Endothelial cell of umbilical vein (primary cell): Measurements from ENCODE around the gene KCNQ1OT1. TPM values are rescaled to one million over a fixed set of nuclear protein-coding genes. Genes with fewer than 3 reads are reported as not detected.

Source experiments
- BruUV-seq: library from RNA; stranded (reverse); fragments of 400-500 nt; replicated peaks from 2 replicates; lab custom pipeline; 2021; lab: Mats Ljungman, UMichigan
- CTCF ChIA-PET: fragments of 300-600, 350-600 bp; sonication (Branson Sonifier 250); formaldehyde crosslinking; loops from one replicate; lab custom pipeline; 2021; ENCODE audit warnings: antibody characterized with exemption, inconsistent platforms; lab: Charles Lee
- POLR2A ChIA-PET: fragments of 300-600, 350-600 bp; sonication (Branson Sonifier 250); formaldehyde crosslinking; loops from one replicate; lab custom pipeline; 2021; ENCODE audit warnings: antibody characterized with exemption, inconsistent platforms; lab: Charles Lee
- DNase-seq: peaks from one replicate; pipeline ENCODE4 v3.0.0-alpha.2; 2011; ENCODE audit warnings: low read depth, low spot score
- FAIRE-seq: peaks from 2 replicates; lab custom pipeline; 2011; peaks lifted over from hg19 to GRCh38; lab: Jason Lieb, UNC
- H2AFZ ChIP-seq: 2 replicates; pipeline ENCODE4 v1.6.0; 2012; ENCODE audit warnings: low read depth, low read length, control low read depth, inconsistent platforms
- H3K27ac ChIP-seq: 2 replicates; pipeline ENCODE4 v1.5.1; 2011; ENCODE audit warnings: low read depth, mild to moderate bottlenecking, control low read depth, low read length, moderate library complexity; ENCODE audit not compliant: insufficient read depth
- H3K27me3 ChIP-seq, 2 experiments: 2 replicates each; pipeline versions ENCODE4 v1.6.0 to v1.6.1; 2011; ENCODE audit warnings: low read length in 2 of 2, mixed read lengths in 1 of 2; ENCODE audit not compliant: control insufficient read depth in 2 of 2, insufficient read depth in 2 of 2
- H3K36me3 ChIP-seq, 2 experiments: 2 replicates in 1 of 2; 3 replicates in 1 of 2; pipeline ENCODE4 v1.5.1; 2011; ENCODE audit warnings: low read length in 2 of 2, mild to moderate bottlenecking in 1 of 2, moderate library complexity in 1 of 2; ENCODE audit not compliant: control insufficient read depth in 2 of 2, insufficient read depth in 2 of 2; ENCODE audit errors: extremely low read depth in 1 of 2
- H3K4me1 ChIP-seq: 3 replicates; pipeline ENCODE4 v1.5.1; 2011; ENCODE audit warnings: mild to moderate bottlenecking, low read length; ENCODE audit not compliant: control insufficient read depth, insufficient read depth; ENCODE audit errors: extremely low read depth
- H3K4me2 ChIP-seq: 2 replicates; pipeline ENCODE4 v1.6.1; 2011; ENCODE audit warnings: low read length, control low read depth, mixed read lengths; ENCODE audit not compliant: insufficient read depth
- H3K4me3 ChIP-seq, 3 experiments: fragments of 200-600 bp in 1 of 3; sonication (generic), shearing (Covaris generic) in 1 of 3; replicated peaks in 1 of 3; 2 replicates each; pipeline ENCODE4 v1.5.1; 2011 to 2016; ENCODE audit warnings: control low read depth in 3 of 3, low read length in 3 of 3, mild to moderate bottlenecking in 2 of 3, inconsistent platforms in 1 of 3, low read depth in 1 of 3, moderate library complexity in 1 of 3; ENCODE audit not compliant: insufficient read depth in 1 of 3
- H3K79me2 ChIP-seq: 2 replicates; pipeline ENCODE4 v1.6.0; 2012; ENCODE audit warnings: low read length, inconsistent platforms; ENCODE audit not compliant: control insufficient read depth, insufficient read depth
- H3K9ac ChIP-seq: replicated peaks from 2 replicates; pipeline ENCODE3; 2011; ENCODE audit warnings: low read length, control low read depth; ENCODE audit not compliant: insufficient read depth; ENCODE audit errors: extremely low read depth
- H3K9me1 ChIP-seq: replicated peaks from 3 replicates; pipeline ENCODE4 v1.6.0; 2011; ENCODE audit warnings: mild to moderate bottlenecking, low read length; ENCODE audit not compliant: control insufficient read depth, insufficient read depth; ENCODE audit errors: extremely low read depth
- H3K9me3 ChIP-seq: replicated peaks from 2 replicates; pipeline ENCODE4 v1.5.1; 2012; ENCODE audit warnings: low read length, inconsistent platforms; ENCODE audit not compliant: control insufficient read depth, insufficient read depth
- H4K20me1 ChIP-seq: replicated peaks from 2 replicates; pipeline ENCODE3; 2011; ENCODE audit warnings: mild to moderate bottlenecking, low read length; ENCODE audit not compliant: control insufficient read depth, insufficient read depth; ENCODE audit errors: extremely low read depth
- CTCF ChIP-seq, 2 donors: IDR thresholded peaks; 1 replicate in 1 of 2; 2 replicates in 1 of 2; pipeline ENCODE4 v1.5.1; 2011; ENCODE audit warnings: low read length in 2 of 2, mild to moderate bottlenecking in 2 of 2, moderate library complexity in 2 of 2, control low read depth in 1 of 2, inconsistent platforms in 1 of 2, low read depth in 1 of 2; ENCODE audit not compliant: insufficient read depth in 1 of 2; ENCODE audit errors: extremely low read depth in 1 of 2
- EZH2 ChIP-seq: IDR thresholded peaks from 2 replicates; pipeline ENCODE4 v1.6.1; 2012; ENCODE audit warnings: borderline replicate concordance, low read depth, mild to moderate bottlenecking, moderate library complexity, low read length, inconsistent platforms; ENCODE audit not compliant: severe bottlenecking
- FOS ChIP-seq: IDR thresholded peaks from 2 replicates; pipeline ENCODE4 v1.6.1; 2011; ENCODE audit warnings: mild to moderate bottlenecking, low read length, moderate library complexity, borderline replicate concordance; ENCODE audit not compliant: insufficient read depth
- GATA2 ChIP-seq: IDR thresholded peaks from 2 replicates; pipeline ENCODE4 v1.7.0; 2011; ENCODE audit warnings: low read depth, mild to moderate bottlenecking, moderate library complexity, mixed read lengths, low read length; ENCODE audit not compliant: insufficient read length, insufficient read depth
- JUN ChIP-seq: IDR thresholded peaks from 2 replicates; pipeline ENCODE4 v1.6.1; 2011; ENCODE audit warnings: borderline replicate concordance, low read depth; ENCODE audit not compliant: insufficient read length, insufficient read depth
- MAX ChIP-seq: IDR thresholded peaks from 2 replicates; pipeline ENCODE4 v1.6.1; 2011; ENCODE audit not compliant: insufficient read depth, insufficient read length
- MYC ChIP-seq: IDR thresholded peaks from one replicate; pipeline ENCODE4 v1.6.1; 2011; ENCODE audit warnings: mild to moderate bottlenecking, low read depth, low read length
- POLR2A ChIP-seq: IDR thresholded peaks from 2 replicates; pipeline ENCODE4 v1.6.1; 2012; ENCODE audit warnings: low read depth, mild to moderate bottlenecking, control low read depth, low read length
- POLR2AphosphoS5 ChIP-seq: IDR thresholded peaks from 2 replicates; pipeline ENCODE4 v1.6.1; 2012; ENCODE audit warnings: low read depth, mild to moderate bottlenecking, control low read depth, low read length, moderate library complexity; ENCODE audit not compliant: insufficient read depth
- dilution Hi-C: fragments of 300-500 bp; cut with MboI; formaldehyde crosslinking; loops from one replicate; pipeline ENCODE4 v1.15.0; 2019; ENCODE audit warnings: low sequenced_read_pairs; ENCODE audit not compliant: extremely low pct_ligation_motif_present
- intact Hi-C: fragments of 100-400 bp; cut with micrococcal nuclease; formaldehyde crosslinking; loops from one replicate; pipeline ENCODE4 v1.10.0; 2022
- polyA plus RNA-seq, 4 experiments: library from polyadenylated mRNA; depleted of rRNA in 3 of 4; stranded (reverse) in 3 of 4; unstranded in 1 of 4; fragments of >200 nt; gene quantifications; 2 replicates each; pipeline versions ENCODE4 v1.2.1 to v1.2.3, GENCODE V29; 2011 to 2012; ENCODE audit warnings: missing spikeins in 1 of 4
- total RNA-seq: library from RNA; stranded (reverse); gene quantifications from 2 replicates; pipeline ENCODE4 v1.2.3, GENCODE V29; 2021

Gene KCNQ1OT1
- total and polyA plus RNA-seq, 2 donors (not counting 3 experiments of a cell fraction or from before 2014, with no cell fraction given) = 0.11 to 1.8 TPM

- H3K9ac ChIP-seq = no peak overlapping the region
- intact Hi-C loops (no loop called here), dilution Hi-C loops (no loop called here)
- FAIRE-seq (no peak), DNase-seq (no peak)
- H3K36me3 ChIP-seq = no peaks in the 10 kb centered on the region
- H3K9me1 ChIP-seq = no peaks in the 10 kb centered on the region
- ChIA-PET CTCF (no interaction called here), POLR2A (no interaction called here)
- no peak overlapping the region for H2AFZ ChIP-seq
- peaks cover 0 to 2% of the 10 kb centered on the region in 2 experiments for H3K27me3 ChIP-seq
- peaks cover 2% of the 10 kb centered on the region for H3K4me1 ChIP-seq
- no peaks in the 10 kb centered on the region for H3K9me3 ChIP-seq
- no TSS peak for BruUV-seq
- no peak overlapping the region for H3K27ac ChIP-seq
- no peak overlapping the region for H3K4me2 ChIP-seq
- no peak for TF ChIP-seq MAX
- no peak for TF ChIP-seq POLR2AphosphoS5
- TF ChIP-seq GATA2 = no peak
- TF ChIP-seq MYC = no peak
- no peak for TF ChIP-seq JUN
- no peak for TF ChIP-seq CTCF (IDR thresholded peaks at IDR 0.05; ENCODE audit: extremely low read depth in 1 of 2, insufficient read depth in 1 of 2, low read depth in 1 of 2, low read length in 2 of 2)
- no peak for TF ChIP-seq FOS
- no peak for TF ChIP-seq EZH2
- no peak for TF ChIP-seq POLR2A
- no peaks in the 10 kb centered on the region for H4K20me1 ChIP-seq
- no peak overlapping the region for H3K4me3 ChIP-seq
- no peaks in the 10 kb centered on the region for H3K79me2 ChIP-seq
Measured at GRCh38 chr11:2704896-2705606, 5.3 kb upstream of the KCNQ1OT1 start.
